HL-60 (cell line): Measurements from ENCODE around the gene UTP25.

Source experiments
- CTCF ChIP-seq: IDR thresholded peaks from one replicate; pipeline ENCODE4 v1.5.1; 2011; ENCODE audit warnings: low read length, control low read depth, inconsistent platforms; ENCODE audit not compliant: insufficient read depth
- GABPA ChIP-seq: IDR thresholded peaks from 2 replicates; pipeline ENCODE4 v1.6.1; 2012; ENCODE audit warnings: low read depth
- POLR2AphosphoS5 ChIP-seq: IDR thresholded peaks from 2 replicates; pipeline ENCODE4 v1.6.1; 2012; ENCODE audit warnings: low read depth
- TF ChIP-seq, protein P1 (sequence below): IDR thresholded peaks from 2 replicates; pipeline ENCODE4 v1.6.1; 2012; ENCODE audit warnings: low read depth; ENCODE audit not compliant: insufficient replicate concordance

DNA sequence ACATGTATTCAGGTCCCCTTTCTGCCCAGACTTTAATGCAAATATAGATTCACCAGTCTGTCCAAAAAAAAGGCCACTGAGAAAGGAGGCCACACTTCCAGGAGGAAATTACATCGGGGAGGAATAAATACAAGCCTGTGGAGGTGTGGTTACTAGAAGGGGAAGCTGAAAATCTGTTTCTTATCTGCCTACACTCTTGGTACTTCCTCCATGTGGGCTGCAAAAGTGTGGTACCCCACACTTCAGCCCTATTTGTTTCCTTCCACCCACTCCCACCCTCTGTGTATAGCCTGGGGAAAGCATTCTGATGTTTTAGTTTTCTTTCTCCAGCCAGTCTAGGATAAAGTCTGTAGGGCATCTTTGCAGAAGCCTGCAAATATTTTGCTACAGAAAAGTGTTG is 38.4 kb downstream of the UTP25 start:
- TF ChIP-seq CTCF (no peak), GABPA (no peak), POLR2AphosphoS5 (no peak)
- TF ChIP-seq, protein P1, sequence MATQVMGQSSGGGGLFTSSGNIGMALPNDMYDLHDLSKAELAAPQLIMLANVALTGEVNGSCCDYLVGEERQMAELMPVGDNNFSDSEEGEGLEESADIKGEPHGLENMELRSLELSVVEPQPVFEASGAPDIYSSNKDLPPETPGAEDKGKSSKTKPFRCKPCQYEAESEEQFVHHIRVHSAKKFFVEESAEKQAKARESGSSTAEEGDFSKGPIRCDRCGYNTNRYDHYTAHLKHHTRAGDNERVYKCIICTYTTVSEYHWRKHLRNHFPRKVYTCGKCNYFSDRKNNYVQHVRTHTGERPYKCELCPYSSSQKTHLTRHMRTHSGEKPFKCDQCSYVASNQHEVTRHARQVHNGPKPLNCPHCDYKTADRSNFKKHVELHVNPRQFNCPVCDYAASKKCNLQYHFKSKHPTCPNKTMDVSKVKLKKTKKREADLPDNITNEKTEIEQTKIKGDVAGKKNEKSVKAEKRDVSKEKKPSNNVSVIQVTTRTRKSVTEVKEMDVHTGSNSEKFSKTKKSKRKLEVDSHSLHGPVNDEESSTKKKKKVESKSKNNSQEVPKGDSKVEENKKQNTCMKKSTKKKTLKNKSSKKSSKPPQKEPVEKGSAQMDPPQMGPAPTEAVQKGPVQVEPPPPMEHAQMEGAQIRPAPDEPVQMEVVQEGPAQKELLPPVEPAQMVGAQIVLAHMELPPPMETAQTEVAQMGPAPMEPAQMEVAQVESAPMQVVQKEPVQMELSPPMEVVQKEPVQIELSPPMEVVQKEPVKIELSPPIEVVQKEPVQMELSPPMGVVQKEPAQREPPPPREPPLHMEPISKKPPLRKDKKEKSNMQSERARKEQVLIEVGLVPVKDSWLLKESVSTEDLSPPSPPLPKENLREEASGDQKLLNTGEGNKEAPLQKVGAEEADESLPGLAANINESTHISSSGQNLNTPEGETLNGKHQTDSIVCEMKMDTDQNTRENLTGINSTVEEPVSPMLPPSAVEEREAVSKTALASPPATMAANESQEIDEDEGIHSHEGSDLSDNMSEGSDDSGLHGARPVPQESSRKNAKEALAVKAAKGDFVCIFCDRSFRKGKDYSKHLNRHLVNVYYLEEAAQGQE = no peak
